AML-193 (cell line): ENCODE measurements around the gene RPL23.
A peak's percentile ranks its signal among the peaks of the same experiment; 100 is the strongest.

Source experiments
- DNase-seq, 2 experiments: peaks; one replicate each; lab custom pipeline; 2025; lab: John Stamatoyannopoulos, UW

The RPL23 gene

DNA sequence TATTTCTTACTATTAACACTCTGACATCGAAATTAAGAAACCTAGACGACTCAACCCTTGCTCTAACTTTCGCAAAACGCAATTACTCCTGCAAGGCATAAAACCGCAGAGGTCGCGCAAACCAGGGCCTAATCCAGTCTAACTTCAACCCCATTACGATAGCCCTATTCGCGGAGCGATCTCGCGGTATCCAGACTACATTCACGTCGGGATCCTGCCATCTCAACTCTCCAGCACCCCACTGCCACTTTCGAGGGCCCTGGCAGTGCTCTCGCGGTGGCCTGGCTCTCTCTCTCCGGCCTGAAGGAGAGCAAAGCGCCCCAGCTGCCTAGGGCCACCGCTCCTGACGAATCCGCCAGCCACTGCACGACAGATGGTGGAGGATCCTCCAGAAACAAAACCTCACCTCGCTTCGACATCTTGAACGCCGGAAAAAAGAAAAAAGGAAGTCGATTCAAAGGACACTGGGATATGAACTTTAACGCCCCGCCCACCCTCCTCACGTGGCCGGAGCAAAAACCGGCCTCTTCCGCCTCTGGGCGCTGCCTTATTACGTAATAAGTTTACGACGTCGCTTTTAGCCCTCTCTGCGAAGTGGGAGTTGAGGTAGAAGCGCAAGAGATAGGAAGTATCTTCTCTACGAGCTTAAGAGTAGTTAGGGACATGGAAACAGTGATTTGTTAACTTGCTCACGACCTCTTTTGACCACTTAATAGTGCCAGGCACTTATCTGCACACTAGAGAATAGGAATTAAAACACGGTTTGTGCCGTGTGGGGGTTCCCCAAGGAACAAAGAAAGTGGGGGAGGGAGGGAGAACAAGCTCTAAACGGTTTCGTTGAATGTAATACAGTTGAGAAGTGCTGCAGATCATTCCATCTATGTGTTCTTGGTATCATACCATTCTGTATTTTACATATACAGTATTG is at the start of gene RPL23:
TSS of gene RPL23 (minus strand) at position 430 of the 928 bp plus-strand sequence. CDS start at position 419, 11 bp downstream.
- peak; percentile 100 for DNase-seq

DNA sequence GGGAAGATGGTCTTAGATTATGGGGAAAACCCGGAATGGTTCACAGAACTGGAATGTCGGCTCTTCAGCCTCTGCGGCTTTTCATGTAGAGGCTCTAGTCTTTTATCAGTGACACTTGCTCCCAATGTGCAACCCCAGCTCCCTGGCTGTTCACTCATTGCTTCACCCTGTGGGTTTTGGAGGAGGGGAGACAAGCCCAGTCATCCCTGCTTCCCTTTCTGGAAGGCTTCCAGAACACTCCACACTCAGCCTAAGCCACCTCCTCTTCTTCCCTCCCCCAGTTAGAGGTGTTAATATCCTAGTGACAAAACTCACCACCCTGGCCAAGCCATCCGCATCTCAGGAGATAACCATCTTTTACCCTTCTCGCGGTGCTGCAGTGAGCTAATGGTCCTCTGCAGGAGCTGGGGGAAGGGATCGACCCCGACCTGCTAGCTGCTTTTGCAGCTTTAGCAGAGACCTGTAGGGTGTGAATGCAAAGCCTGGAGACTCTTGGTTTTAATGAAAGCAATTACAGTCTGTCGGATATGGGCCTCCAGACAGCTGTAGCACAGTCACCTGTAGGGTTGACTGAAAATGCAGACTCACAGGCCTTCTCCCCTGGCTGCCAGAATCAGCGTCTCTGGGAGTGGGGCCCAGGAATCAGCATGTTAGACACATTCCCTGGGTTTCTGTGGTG is 47.6 kb upstream of the RPL23 start:
- peak; percentile 98 to 99 for DNase-seq

DNA sequence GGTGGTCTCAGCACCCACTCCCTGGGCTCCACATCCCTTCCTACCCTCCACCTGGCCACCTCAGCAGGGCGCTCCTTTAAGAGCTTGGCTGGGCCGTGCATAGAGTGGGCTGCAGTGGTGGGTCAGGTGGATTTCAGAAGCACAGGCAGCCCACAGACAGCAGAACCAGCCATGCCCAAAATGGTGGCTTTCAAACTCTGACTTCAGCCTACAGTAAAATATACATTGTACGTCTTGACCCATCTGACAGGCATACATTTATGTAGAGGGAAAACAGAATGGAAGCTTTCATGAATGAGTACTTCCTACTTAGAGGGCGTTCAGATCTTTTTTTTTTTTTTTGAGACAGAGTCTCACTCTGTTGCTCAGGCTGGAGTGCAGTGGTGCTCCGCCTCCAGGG is 45.9 kb upstream of the RPL23 start:
- DNase-seq = no peak

DNA sequence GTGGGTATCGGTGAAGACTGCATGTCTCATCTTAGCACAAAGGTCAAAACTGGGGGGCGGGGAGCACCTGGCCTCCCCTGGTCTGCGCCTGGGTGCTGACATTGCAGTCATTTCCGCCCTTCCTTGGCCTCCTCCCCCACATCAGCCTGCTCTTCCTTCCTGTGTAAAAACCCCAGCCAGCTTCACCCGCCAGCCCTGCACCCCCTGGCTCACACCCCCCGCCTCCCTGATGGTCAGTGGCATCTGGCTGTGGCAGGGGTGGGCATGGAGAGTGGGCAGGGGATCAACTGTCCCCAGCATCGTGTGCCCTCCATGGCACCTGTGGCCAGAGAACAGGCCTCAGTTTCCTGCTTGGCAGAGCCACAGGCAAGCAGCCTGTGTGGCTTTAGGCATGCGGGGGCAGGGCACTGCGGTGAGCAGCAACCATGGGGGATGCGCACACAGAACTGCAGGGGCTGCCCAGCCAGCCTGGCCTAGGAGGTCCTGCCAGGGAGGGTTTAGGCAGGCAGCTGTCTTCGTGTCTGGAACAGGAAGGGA is 45.4 kb upstream of the RPL23 start:
- peak; percentile 92 to 93 for DNase-seq

DNA sequence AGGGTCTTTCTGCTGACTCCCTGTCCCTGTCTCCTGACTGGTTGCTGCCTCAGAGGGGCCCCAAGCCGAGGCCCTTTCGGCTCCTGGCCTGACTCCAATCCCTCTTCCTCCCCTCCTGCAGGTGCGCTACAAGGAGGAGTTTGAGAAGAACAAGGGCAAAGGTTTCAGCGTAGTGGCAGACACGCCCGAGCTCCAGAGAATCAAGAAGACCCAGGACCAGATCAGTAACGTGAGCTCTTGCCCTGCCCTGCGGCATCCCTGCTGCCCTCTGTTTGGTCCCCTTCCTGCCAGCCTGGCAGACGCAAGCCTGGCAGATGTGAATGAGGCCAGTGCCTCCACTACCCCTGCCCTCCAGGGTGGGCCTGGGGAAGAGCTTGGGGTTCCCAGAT is 44.8 kb upstream of the RPL23 start:
- no peak for DNase-seq

DNA sequence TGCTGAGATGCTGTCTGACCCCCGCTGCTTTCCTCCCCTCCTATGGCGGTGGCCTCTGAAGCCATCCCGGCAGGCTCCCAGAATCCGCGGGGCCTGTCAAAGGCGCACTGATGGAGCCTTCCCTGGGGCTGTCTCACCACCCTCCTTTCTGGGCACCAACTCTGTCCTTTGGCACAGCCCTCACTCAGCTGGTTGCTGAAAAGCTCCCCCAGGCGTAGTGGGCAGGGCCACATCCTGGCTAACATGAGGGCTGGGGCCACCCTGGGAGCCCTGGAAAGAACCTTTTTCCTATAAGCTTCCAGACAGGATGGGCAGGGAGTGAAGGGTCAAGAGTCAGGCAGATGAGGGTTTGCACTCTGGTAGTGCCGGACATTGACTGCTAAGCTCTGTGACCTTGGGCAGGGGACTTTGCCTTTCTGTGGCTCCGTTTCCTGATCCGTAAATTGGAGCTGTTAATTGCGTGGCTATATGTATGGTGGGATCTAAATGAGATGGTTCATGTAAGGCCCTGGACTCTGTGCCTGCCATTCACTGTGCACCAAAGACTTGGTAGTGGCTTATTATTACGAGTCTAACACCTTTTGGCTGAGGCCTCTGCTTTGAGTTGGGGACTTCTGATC is 44.3 kb upstream of the RPL23 start:
- DNase-seq = no peak

DNA sequence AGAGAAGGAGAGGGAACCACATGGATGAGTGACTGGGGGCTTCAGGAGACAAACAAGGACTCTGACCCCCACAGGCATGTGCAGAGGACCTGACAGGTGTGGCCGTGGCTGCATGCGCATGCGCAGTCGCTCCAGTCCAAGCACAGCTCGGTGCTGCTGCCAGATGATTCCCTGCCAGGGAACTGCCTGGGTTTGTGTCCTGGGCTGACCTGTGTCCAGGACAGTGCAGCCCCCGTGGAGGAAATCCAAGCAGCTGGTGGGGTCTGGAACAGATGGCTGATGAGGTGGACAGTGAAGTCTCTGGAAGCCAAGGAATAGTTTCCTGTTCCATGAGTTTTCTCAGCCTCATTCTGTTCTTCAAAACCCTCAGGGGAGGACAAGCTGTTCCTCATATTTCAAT is 43.7 kb upstream of the RPL23 start:
- DNase-seq = no peak

DNA sequence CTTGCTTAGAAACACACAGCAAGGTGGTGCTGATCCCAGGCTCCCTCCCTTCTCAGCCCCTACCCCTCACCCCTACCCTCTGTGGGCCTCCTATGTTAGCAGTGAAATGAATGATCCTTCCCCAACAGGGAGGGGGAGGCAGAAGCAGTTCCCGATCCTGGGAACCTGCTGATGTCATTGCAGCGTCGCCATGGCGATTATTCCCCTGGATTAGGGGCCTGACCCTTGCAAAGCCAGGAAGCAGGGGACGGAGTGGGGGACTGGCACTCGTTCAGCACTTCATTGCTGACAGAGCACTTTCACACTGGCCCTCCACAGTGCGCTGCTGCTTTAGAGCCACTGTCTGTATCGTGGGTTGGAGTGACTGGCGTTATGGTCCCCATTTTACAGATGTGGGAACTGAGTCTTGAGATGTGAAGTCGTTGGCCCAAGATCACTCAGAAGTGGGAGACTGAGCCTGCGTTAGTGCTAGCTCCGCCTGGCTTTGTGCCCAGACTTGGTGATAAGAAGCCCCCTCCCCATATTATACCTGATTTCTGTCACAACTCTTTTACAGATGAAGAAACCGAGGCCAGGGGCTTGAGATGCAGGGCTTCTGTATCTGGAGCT is 42.9 kb upstream of the RPL23 start:
- no peak for DNase-seq

DNA sequence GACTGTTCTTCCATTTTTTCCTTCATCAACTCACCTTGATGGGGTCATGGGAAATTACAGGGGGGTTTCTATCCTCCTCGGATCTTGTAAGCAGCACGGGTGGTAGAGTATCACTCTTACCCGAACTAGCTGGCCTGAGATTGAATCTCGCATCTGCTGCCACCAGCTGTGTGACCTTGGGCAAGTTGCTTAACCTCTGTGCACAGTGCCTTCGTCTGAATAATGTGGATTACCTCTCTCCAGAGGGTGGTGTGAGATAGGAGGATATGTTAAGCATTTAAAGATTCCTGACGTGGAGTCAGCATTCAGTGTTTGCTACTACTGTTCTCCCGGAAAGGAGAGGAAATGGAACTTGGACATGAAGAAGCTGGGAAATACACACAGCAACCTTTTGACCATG is 40.8 kb upstream of the RPL23 start:
- DNase-seq = no peak

DNA sequence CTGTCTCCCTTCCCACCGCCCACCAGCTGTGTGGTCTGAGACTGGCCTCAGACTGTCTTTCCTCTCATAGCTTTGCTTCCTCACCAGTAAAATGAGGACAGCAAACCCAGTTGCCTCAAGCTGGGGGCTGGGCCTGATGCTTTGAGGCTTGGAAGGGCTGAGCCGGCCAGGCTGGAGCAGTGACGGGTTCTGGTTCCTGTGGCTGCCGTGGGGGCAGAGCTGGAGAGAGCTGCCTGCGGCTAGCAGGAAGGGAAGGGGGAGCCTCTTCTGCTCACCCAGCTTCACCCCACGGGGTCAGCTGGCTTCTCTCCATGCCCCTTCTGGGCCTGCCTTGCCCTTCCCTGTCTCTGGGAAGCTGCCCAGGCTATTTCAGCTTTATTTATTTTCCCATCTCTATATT is 40.1 kb upstream of the RPL23 start:
- DNase-seq = peak; percentile 52 to 68

DNA sequence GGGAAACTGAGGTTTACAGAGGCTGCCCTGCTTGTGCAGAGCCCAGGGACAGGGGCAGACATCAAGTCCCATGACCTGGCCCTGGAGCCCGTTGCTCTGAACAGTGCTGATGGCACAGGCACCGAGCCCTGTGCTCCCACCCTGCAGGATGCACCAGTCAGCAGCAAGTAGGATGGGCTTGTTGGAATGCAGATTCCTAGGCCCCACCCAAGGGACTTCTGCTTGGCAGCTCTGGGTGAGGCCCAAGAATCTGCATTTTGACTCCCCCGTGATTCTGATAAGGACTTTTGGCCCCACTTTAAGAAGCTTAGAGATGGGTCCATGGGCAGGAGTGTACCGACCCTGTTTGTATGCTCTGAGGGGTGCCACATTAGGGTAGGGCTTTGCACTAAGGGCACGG is 39.6 kb upstream of the RPL23 start:
- DNase-seq = no peak

DNA sequence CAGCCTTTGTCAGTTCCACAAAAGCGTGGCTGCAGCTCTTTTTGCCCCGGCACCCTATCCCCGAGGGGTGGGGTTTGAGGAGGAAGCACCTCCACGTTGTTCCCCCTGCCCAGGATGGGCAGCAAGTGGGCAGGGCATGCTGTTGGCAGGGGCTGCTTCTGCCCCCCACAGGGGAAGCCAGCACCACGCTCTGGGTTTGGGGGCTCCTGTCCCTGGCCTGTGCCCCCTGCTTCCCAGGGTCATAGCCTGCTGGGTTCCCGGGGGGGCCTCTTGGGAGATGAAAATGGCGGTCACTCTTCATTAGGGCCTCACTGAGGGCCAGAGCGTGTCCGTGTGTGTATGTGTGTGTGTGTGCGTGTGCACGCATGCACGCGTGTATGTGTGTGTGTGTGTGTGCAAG is 39.1 kb upstream of the RPL23 start:
- DNase-seq = no peak

DNA sequence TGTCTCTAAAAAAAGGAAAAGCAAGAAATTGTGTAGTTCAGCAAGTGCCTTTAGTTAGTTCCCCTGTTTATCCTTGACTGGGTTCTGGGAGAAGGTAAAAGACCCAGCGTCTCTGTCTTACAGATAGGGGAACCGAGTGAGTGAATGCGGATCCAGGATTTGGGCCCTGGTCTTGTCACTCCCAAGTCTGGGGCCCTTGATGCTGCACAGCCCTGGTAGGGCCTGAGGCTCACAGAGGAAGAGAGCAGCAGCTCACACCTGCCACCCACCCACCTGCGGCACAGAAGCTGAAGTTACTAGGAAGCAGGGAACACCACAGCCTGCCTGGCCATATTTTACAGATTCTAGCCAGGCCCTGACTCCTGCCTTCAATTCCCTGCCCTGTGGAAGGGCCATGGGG is 38.6 kb upstream of the RPL23 start:
- DNase-seq = no peak

DNA sequence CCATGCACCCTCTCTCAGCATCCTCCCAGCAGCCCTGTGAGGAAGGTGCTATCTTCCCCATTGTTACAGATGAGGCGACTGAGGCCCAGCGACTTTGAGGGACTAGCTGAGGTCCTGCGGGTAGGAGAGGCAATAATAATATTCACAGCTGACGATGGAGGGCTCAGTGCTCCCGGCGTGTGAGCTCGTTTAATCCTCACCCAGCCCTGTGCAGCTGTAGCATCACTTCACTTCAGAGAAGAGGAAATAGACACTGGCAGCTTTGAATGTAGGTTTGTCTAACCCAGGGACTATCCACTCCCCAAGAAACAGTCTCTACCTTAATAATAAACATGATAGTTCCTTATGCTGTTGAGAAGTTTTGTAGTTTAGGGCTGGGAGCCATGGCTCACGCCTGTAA is 37.9 kb upstream of the RPL23 start:
- DNase-seq = no peak

DNA sequence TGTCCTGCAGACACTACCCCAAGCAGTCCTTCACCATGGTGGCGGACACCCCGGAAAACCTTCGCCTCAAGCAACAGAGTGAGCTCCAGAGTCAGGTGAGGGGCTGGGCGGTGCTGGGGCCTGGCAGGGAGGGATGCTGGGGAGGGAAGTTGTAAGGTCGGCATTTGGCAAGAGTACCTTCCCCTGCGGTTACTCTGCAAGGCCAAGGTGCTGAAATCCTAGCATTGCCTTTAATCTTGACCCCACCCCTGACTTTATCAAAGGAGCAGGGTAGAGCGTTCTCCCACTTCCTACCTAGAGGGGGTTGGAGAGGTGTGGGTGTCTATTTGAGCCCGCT is 36.9 kb upstream of the RPL23 start:
- DNase-seq = no peak

DNA sequence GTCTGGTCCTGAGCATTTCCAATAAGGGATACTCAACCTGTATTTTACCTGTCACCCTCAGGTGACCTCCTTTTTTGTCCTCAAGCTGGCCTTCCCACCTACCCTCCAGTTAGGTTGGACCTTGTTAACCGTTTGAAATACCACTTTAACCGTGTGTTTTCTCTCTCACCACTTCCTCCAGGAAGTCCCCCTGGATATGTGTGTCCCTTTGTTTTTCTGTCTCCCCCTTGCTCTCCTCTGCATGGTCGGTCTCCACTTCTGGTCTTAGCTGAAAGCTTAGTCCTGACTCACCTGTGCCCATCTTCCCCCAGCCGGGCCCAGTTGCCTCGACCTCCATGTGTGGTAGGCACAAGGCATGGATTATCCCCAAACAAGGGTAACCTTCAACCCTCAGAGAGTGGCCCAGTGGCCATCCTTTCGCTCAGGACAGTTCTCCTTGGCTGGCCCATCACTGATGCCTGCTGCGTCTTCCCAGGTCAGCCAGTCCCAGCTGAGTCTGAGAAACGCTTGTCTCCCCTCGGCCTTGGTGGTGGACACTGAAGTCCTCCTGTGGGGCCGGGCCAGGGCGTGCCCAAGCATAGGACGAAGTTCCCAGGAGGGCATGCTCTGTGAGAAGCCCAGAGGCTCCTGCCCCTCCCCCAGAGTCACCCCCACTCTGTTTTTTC is 36.4 kb upstream of the RPL23 start:
- no peak for DNase-seq

DNA sequence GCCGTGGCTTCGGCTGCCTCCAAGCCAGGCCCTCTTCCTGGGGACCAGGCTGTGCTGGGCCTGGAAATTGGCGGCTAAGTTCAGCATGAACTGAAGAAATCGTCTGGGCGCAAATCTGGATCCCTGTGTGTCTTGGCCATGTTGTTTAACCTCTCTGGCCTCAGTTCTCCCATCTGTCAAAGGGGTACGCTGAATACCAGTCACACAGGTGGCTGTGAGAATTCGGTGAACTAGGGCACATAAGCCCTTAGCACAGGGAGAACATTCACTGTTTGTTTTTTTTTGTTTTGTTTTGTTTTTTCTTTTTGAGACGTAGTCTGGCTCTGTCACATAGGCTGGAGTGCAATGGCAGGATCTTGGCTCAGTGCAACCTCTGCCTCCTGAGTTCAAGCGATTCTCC is 35.3 kb upstream of the RPL23 start:
- no peak for DNase-seq

DNA sequence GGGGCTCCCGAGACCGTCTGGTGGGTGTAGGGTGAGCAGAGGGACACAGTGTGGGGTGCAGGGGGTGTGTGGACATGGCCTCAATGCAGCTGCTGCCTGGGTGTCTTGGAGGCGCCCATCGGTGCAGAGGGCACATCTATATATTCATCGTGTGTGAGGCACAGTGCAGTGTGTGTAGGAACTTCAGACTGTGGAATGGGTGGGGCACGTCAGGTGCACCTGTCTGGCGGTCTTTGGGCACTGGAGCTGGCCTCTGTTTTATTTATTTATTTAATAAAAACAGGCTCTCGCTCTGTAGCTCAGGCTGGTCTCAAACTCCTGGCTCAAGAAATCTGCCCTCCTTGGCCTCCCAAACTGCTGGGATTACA is 33.1 kb upstream of the RPL23 start:
- DNase-seq = no peak

DNA sequence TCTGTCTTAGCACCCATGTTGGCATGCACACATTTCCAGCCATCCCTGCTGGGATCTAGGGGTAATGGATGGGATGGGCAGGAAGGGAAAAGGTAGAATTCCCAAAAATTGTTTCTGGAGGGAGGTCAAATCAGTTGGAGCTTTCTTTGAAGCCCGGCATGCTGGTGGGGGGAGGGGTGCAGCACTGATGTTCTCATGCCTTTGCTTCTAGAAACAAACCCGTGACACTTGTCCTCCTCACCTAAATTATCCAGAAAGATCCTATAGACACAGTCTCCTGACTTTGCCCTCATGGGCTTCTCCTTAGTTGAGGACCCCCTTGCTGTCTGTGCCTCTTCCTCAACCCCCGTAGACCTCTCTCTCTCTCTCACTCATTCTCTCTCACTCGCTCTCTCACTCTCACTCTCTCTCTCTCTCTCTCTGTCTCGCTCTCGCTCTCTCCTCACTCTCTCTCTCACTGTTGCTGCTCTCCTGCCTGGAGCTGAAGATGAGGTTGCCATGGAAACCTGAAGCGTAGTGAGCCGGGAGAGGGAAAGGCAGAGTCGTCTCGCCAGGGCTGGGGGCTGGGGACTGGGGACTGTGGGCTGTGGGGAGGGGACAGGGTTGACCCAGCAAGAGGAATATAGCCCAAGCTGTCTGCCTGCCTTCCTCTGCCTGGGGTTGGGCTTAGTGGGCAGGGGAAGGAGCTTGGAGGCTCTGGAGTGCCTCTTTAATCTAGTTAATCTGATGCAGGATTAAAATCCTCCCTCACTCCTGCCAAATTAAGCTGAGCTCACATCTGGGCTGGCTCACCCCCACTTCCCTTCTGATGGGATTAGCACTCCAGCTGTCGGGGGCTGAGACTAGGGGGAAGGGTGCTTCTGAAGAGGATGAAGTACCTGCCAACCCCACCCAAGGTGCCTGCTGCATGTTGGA is 32.5 kb upstream of the RPL23 start:
- DNase-seq = no peak

DNA sequence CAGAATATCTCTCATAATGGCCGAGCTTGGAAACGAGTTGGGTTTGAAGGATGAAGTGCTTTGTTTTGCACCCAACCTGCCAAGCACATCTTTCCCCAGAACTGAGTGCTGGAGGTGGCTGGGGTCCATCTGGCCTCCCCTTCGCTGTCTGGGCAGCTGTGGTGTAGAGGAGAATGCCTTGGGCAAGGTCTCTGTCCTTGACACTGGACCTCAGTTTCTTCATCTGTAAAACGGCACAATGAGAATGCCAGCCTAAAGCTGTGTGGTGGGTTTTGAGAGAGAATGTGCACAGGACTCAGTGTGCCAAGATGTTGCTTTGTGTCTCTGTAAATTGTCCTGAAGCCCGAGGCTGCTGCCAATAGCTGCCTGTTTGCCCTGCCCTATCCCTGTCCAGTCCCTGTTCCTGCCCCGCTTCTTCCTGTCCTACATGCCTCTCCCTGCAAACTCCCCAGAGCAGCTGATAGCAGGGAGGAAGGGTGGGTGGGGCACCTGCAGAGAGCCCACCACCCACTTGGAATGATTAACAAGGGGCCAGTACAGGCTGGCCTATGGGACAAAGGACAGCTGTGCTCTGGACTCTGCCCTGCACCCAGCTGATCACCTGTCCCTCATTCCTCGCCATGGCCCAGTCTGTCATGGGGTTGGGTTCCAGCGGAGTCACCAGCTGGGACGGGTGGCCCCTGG is 31.7 kb upstream of the RPL23 start:
- DNase-seq = no peak
